Hepatic stellate cell (primary cell): ENCODE results near the gene AFG3L2.
"Not testable (repeated sequence)": the region's sequence is repeated elsewhere in the genome, so short reads cannot be mapped to it uniquely, and the experiment has no call there.

Experiments
- DNase-seq: peaks from one replicate; pipeline ENCODE4 v3.0.0; 2011; ENCODE audit warnings: low spot score

Gene AFG3L2

GRCh38 chr18:12397254-12397653 lies 20.2 kb upstream of the AFG3L2 start:
- no peak for DNase-seq

- DNase-seq = no peak
Measured at GRCh38 chr18:12394428-12394827, 17.4 kb upstream of the AFG3L2 start.

- DNase-seq = no peak
Measured at GRCh38 chr18:12393998-12394397, 17.0 kb upstream of the AFG3L2 start.

- DNase-seq = no peak
Measured at GRCh38 chr18:12393510-12393909, 16.5 kb upstream of the AFG3L2 start.

DNA sequence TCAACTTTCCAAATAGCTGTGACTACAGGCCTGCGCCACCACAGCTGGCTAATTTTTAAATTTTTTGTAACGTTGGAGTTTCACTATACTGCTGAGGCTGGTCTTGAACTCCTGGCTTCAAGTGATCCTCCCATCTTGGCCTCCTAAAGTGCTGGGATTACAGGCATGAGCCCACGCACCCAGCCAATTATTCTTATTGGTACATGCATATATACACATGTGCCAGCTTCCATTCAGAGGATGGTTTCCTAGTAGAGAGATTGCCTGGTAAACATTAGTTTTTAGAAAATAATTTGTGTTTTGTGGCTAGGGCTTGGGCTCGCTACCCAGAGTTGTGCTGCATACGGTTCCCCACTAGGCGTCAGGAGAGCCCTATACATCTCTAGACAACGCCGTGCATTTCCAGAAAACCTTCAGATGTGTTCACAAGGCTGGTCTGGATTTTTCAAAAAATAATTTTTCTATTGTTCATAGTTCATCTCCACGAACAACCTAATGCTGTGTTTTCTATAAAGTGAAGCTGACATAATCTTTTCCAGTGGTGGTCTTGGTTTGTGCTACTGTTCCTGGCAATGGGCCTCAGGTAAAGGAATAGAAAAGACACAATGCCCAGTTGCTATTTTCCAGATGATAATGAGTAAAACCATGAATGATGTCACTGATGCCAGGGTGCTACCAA lies 14.6 kb upstream of the AFG3L2 start:
- peak; percentile 68 for DNase-seq

- DNase-seq = no peak
Measured at GRCh38 chr18:12388442-12388841, 11.4 kb upstream of the AFG3L2 start.

GRCh38 chr18:12384261-12384660 lies 7.2 kb upstream of the AFG3L2 start:
- DNase-seq = no peak

- DNase-seq = not testable (repeated sequence)
Measured at GRCh38 chr18:12383759-12384158, 6.7 kb upstream of the AFG3L2 start.

DNA sequence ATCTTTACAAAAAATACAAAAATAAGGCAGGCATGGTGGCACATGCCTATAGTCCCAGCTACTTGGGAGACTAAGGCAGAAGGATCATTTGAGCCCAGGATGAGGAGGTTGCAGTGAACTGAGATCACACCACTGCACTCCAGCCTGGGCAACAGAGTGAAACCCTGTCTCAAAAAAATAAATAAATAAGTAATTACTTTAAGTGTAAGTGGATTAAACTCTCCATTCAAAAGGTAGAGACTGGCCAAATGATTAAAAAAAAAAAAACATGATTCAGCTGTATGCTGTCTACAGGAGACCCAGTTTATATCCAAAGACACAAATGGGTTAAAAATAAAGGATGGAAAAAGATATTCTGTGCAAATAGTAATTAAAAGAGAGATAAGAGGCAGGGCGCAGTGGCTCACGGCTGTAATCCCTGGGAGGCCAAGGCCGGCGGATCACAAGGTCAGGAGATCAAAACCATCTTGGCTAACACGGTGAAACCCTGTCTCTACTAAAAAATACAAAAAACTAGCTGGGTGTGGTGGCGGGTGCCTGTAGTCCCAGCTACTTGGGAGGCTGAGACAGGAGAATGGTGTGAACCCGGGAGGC lies 5.3 kb upstream of the AFG3L2 start:
- DNase-seq = not testable (repeated sequence)

DNA sequence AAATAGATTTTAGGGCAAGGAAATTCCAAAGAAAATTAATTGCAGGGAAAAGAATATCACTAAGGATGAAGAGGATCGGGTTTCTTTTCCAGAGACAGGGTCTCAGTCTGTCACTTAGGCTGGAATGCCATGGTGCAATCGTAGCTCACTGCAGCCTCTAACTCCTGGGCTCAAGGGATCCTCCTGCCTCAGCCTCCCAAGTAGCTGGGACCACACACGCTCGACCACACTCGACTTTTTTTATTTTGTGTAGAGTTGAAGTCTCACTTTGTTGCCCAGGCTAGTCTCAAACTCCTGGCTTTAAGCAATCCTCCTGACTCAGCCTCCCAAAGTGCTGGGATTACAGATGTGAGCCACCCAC lies 1.2 kb upstream of the AFG3L2 start:
- DNase-seq = not testable (repeated sequence)

DNA sequence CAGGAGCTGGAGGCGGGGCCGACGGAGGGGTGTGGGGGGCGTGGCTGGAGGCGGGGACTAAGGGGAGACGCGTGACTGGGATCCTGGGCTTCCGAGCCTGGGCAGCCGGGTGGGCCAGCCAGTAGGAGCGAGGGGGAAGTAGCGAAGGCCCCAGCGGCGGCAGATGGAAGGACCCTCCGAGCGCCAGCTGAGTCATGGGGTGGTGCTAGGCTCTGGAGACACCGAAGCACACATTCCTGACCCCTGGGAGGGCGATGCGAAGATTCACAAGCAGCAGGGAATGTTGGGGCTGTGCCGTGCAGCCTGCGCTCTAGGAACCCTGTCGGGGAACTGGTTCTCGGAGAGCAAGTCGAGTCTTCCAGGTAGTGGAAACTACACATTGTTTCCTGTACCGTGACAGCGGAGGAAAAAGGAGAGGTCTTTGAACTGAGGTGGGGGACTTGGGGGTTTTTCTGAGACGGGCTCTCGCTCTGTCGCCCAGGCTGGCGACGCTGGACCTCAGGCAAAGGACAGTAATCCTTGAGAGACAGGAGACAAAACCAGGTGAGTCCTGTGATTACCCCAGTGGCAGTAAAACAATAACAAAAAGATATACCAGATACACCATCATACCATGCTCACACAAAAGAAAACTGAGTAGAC lies 650 bp upstream of the AFG3L2 start:
- DNase-seq = no peak

DNA sequence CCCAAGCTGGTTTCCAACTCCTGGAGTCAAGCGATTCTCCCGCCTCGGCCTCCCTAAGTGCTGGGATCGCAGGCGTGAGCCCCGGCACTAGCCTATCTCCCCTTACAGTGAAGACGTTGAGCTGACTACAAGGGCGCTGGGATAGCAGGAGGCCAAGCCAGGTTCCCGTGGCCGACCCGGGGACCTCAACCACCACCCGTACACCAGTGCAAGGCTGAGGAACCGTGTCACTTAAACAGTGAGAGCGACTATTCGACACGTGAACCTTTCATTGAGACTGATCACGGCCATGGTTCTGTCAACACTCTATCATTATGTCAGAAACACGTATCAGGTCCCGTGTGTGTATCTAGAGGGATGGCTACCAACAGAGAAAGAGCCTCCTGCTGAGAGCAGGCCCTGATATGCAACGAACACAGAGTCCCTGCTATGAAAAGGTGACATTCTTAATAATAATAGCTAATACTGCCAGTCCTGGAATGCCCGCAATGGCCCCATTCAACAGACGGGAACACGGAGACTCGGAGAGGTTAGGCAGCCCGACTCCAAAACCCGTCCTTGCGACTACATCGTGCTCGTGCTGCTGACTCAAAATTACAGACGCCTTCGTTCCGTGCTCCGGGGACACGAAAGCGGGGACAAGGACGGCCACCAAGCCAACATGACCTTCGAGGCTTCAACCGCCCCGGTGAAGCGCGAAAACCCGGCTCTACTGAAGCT lies 833 bp downstream of the AFG3L2 start:
- peak; percentile 13 for DNase-seq

- no peak for DNase-seq
Measured at GRCh38 chr18:12374401-12374800, 2.6 kb downstream of the AFG3L2 start.

DNA sequence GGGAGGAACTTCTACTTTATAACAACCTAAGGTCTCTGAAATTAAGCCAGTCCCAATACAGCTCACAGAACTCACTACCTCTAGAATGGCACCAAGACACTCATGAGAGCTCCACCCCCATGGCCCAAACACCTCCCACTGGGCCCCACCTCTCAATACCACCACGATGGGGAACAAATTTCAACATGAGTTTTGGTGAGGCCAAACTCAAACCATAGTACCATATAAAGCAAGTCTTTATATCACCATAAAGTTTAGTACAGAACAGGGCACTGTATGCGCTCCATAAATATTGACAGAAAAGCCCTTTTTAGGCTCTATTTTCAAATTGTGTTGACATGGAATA lies 3.3 kb downstream of the AFG3L2 start:
- no peak for DNase-seq

- no peak for DNase-seq
Measured at GRCh38 chr18:12373116-12373770, 3.8 kb downstream of the AFG3L2 start.

- DNase-seq = no peak
Measured at GRCh38 chr18:12372406-12372805, 4.6 kb downstream of the AFG3L2 start.

- DNase-seq = no peak
Measured at GRCh38 chr18:12371590-12371989, 5.4 kb downstream of the AFG3L2 start.

- no peak for DNase-seq
Measured at GRCh38 chr18:12369211-12369610, 7.8 kb downstream of the AFG3L2 start.

GRCh38 chr18:12366784-12367183 lies 10.2 kb downstream of the AFG3L2 start:
- DNase-seq = no peak

GRCh38 chr18:12366379-12366778 lies 10.6 kb downstream of the AFG3L2 start:
- DNase-seq = no peak

GRCh38 chr18:12362473-12363174 lies 14.4 kb downstream of the AFG3L2 start:
- DNase-seq = no peak
